DMS 273 (cell line): ENCODE data around the gene CFAP161.

ENCODE experiments used
- DNase-seq: peaks from one replicate; lab custom pipeline; 2025; ENCODE audit not compliant: unreplicated experiment; lab: John Stamatoyannopoulos, UW

The CFAP161 gene

GRCh38 chr15:81182031-81182755 is 48.1 kb downstream of the CFAP161 start:
- DNase-seq, result no peak

GRCh38 chr15:81182756-81183438 is 48.8 kb downstream of the CFAP161 start:
- no peak for DNase-seq

GRCh38 chr15:81183439-81183775 is 49.3 kb downstream of the CFAP161 start:
- no peak for DNase-seq

DNA sequence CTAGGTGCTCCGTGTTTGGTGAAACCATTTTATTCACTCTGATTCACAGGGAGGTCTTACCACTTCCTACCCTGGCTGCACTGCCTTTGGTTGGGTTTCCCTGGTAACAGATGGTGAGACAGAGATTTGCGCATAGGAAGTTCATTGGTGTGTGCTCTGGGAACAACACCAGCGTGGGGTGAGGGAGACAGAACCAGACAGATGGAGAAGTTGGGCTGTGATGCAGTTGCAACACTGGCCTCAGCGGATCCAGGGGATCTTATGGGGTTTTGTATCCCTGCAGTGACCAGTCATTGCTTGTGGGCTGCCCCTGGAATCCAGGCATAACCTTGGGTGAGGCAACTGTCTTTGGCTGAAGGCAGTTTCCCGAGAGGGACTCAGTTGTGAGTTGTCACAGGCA is 50.1 kb downstream of the CFAP161 start:
- peak; percentile 12 for DNase-seq

DNA sequence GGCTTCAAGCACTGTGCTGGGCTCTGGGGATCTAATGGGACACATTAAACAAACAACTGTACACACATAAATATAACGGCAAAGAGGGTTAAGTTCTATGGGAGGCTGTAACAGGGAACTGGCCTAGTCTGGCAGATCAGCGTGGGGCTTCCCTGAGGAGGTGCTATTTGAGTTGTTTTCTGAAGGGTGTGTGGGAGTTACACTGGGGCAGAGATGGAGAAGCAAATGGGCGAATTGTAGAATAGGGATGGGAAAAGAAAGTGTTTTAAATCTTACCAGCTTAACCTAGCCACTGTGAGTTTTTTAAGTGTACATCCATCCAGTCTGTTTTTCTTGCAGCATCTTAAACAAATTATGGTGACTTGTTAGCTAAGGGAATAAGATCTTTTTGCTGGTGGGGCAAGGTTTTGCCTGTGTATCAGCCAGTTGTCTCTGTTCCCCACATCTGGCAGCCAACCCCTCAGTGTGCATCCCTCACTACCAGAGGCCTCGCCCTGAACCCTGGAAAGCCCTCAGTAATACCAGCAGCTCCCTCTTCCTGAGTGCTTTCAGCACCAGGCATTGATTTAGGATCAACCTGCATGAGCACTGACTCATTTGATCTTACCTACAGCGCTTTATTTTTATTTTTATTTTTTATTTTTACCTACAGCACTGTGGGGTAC is 51.7 kb downstream of the CFAP161 start:
- DNase-seq, result no peak

GRCh38 chr15:81188354-81188753 is 54.3 kb downstream of the CFAP161 start:
- DNase-seq, result no peak

GRCh38 chr15:81189583-81190283 is 55.7 kb downstream of the CFAP161 start:
- DNase-seq, result no peak

- DNase-seq, result no peak
Measured at GRCh38 chr15:81190922-81191507, 56.9 kb downstream of the CFAP161 start.

DNA sequence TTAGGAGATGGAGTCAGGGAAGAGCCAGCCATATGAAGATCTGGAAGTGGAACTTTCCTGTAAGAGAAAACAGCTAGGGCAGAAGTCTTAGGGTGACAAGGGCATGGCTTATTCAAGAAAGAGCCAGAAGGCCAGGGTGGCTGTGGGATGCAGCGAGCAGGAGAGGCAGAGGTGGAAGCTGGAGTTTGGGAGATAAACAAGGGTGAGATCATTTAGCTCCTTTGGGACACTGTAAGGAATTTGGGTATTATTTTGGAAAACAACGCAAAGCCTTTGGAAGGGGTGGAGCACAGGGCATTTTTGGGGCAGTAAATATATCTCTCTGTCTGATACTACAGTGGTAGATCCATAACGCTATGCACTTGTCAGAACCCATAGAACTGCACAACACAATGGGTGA is 57.6 kb downstream of the CFAP161 start:
- DNase-seq, result no peak

- no peak for DNase-seq
Measured at GRCh38 chr15:81194723-81195122, 60.7 kb downstream of the CFAP161 start.

GRCh38 chr15:81195339-81195864 is 61.3 kb downstream of the CFAP161 start:
- DNase-seq, result no peak

GRCh38 chr15:81196576-81197254 is 62.6 kb downstream of the CFAP161 start, which contains the start of gene IL16:
IL16 (plus strand) TSS chr15:81196879; CDS start chr15:81225400, 28,521 bp downstream.
- no peak for DNase-seq

DNA sequence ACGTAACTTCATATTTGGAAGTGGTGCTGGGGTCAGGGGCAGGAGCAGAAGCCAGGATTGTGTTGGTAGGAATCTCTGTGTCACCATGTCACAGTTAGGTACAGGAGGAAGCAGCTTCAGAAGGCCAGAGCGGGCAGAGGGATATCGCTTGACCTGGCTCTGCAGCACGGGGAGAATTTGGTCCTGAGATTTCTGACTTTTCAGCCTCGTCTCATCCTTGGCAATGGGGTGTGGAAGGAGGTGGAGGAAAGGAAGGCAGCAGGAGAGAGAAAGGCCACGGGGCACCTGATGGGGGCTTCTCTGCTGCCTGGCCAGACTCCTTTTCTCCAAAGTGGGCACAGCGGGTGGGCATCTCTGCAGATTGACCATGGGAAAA is 63.2 kb downstream of the CFAP161 start:
- DNase-seq, result no peak

DNA sequence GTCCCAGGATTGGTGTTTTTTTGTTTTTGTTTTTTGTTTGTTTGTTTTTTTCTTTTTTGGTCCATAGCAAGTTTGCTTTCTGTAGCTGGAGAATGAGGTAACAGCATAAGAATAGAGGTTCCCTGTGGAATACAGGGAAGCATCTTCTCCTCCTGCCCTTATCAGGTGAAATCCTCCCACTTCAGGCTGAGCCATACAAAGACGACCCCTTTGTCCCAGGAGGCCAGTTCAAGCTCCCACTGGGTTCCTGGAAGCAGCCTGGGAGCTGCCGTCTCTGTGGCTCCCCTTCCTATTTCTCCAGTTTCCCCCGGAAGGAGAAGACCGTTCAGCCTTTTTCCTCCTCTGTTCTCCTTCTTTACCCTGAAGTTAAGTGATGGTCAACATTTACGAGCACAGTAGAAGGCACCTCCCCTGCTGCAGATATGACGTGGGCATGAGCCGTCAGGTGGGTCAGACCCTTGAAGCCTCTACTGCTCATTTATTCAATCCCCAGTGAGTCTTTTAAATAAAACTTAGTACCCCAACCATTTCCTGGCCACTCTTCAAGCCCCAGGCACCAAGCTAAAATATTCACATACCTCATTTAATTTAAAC is 63.7 kb downstream of the CFAP161 start:
- DNase-seq, result no peak
